Fibroblast of skin of back (primary cell): ENCODE measurements around the gene FHIT. TPM values are rescaled to one million over a fixed set of nuclear protein-coding genes. Genes with fewer than 3 reads are reported as not detected.

Experiments
- DNase-seq: peaks from one replicate; pipeline ENCODE4 v3.0.0-alpha.2; 2013
- polyA plus RNA-seq, 2 experiments: library from polyadenylated mRNA; unstranded; fragments of 120-200 nt; gene quantifications; one replicate each; pipeline ENCODE4 v1.2.1, GENCODE V29; 2013; ENCODE audit not compliant: insufficient read length in 2 of 2

The FHIT gene
- 0.48 TPM for polyA plus RNA-seq (2013, experiment 1 of 2; ENCODE audit: insufficient read length)
- 1.1 TPM for polyA plus RNA-seq (2013, experiment 2 of 2; ENCODE audit: insufficient read length)

DNA sequence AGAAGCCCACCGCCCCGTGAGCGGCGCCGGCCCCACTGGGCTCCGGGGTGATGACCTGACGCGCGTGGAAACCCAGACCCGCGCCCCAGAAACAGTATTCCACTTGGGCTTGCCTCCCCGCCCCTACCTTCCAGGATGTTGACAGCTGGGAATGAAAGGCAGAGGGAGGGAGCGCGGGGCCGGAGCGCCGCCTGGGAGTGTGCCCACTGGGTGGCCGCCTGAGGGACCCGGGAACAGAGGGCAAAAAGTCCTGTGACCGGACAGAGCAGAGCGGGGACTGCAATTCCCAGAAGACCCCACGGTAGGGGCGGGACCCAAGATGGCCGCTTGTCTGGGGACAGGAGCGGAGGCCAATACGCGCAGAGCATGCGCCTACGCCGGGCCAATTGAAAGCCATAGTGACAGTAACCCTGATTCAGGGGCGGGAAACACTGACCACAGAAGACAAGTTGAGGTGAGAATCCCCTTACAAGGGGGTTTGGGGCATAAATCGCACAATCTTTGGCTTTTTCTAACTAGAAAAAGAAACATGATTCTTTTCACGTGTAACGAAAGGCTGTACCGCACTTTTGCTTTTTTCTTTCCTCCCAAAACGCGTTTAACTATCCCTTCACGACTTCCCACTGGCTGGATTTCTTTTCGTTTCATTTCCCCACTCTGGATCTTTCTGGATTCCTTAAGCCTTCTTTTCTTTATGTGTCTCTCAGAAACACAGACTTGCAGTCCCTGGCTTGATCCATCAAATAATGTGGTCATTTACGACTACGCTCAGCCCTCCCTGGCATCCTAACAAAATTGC lies at the start of gene FHIT:
TSS of gene FHIT (minus strand) at position 279 of the 799 bp plus-strand sequence.
- DNase-seq: peak; percentile 91

DNA sequence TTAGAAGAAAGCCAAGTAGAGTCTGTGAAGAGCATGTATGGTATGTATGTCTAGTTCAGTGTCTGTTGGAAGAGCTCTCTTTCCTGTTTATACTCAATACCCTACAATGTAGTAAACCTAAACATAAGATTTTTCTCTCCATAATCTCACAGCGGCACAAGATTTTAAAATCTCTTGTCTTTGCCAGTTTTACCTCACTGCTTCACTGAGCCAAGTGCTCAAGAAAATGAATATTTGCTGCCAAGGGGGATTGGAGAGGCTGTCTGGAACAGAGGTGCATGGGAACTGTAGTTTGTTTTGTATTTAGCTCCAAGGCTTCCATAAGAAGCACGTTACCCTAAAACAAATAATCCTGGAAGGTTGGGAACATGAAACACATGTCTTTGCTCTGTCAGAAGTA lies 49.5 kb upstream of the FHIT start:
- DNase-seq: no peak

DNA sequence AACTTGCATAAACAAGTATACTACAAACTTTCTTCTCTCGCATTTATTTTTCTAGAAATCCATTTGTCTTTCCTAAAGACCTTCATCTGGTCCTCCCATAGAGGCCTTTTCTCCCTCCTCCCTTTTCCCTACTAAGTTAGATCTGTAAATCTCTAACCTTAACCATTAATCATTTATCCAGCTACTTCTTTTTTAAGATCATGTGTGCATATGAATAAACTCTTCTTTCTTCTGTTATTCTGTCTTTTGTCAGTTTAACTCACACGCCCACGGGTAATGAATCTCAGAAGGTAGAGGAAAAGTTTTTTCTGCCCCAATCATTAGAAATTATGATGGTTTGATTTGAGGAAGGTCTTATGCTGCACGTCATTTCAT lies 48.7 kb upstream of the FHIT start:
- DNase-seq: no peak

DNA sequence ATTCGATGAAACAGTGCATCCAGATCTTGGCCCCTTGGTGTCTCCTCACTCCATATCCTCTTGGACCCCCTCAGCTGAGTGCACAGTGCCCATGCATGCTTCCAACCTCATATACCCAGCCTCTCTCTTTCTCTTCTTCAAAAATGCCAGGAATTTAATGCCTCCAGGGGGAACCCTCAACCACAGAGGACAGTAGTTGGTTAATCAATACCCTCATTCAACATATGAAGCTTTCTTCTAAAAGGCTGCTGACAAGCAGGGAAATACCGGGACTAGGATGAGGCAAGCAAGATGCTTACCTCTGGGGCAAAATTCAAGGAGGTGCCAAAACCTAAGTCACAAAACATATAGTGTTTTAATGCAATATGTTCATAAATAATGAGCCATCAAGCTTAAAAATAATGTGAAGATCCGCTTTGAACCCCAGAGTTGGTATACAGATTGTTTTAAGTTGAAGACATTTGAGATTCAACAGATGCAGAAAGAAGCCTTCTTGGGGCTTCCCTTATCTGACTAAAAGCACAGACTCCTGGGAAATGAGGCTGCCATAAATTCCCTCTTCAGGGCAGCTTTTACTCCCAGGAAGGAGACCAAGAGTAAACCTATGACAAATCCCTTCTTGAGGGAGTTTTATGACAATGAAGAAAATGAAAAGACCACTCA lies 48.2 kb upstream of the FHIT start:
- no peak for DNase-seq

DNA sequence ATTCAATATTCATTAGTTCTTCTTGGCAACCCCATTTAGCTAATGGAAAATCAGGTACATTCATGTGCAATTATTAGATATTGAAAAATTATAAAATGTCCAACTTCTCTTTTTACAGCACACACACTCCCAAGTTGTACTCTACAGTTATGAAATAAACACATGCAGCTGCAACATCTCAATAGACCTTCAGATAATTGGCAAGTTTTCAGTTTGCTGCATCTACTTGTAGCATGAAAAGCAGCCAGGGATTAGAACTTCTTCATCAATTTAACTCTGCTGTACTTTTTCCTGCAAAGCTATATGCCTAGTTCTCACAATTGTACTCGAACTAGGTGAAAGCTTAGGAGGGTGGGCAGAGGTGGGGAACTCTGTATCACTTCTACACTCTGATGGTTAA lies 46.6 kb upstream of the FHIT start:
- DNase-seq: no peak

DNA sequence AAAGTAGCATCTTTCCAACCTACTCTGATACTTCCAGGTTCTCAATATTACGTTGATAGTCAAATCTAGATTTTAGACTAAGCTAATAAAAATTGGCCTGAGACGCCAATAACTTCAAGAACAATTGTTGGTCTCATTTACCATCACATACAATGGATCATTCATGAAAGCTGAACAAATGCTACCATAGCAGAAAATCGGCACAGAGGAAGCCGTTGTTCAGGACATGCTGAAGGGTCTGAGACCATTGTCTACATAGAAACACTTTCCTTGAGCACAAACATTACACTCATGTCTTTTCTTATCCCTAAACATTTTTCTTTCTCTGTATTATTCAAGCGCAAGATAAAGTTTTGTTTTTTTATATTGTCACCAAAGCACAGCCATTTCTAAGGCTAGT lies 37.2 kb upstream of the FHIT start:
- no peak for DNase-seq

DNA sequence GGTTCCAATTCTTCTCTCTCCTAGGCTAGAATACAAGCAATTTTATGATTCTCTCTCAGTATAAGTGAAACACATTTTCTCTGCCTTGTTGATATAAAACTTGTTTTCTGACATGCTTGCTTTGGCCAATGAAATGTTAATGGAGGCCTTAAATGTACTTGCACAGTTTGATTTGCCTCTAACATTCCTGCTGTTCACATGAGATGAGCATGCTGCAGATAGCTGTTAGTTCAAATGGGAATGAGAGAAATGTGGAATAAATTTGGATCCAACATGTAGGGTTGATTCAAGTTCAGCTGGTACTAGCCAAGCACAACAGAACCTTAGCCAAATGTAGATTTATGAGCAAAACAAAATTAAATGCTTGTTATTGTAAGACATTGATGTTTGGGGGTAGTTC lies 32.6 kb upstream of the FHIT start:
- DNase-seq: no peak

DNA sequence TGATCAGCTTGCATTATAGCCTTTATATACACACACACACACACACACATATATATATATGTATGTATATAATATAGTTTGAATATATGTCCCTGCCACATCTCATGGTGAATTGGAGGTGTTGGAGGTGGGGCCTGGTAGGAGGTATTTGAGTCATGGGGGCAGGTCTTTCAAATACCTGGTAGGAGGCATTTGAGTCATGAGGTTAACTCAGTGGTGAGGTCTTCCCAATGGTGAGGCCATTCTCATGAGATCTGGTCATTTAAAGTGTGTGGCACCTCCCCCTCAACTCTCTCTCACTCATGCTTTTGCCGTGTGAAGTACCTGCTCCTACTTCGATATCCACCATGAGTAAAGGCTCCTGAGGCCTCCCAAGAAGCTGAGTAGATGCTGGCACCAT lies 27.5 kb upstream of the FHIT start:
- no peak for DNase-seq

DNA sequence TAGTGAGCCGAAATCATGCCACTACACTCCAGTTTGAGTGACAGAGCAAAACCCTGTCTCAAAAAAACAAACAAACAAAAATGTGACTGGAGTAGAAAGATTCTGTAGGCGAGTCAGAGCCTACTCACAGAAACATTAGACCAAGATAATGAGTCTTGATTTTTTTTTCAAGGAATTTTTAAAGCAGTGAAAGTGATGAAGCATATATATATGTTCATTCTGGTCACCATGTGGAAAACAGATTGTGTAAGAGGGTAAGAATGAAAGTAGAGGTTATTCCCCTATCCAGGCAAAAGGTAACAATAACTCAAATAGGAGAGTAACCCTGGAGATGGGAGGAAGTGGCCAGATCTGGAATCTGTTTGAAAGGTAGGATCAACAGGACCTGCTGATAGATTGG lies 26.2 kb upstream of the FHIT start:
- DNase-seq: no peak

DNA sequence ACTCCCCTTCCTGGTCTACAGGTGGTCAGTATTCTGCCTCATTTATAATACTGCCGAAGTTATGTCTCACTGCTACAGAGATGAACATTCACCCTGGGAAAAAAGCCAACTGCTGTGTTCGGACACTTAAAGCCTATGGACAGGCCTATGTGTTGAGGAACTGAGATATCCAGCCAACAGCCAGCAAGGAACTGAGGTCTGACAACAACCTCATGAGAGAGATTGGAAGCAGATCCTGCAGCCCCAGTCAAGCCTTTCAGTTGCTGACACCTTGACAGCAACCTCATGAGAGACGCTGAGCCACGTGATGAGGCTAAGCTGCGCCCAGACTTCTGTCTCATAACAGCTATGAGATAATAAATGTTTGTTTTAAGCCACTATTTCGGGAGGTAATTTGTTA lies 18.2 kb upstream of the FHIT start:
- DNase-seq: no peak

DNA sequence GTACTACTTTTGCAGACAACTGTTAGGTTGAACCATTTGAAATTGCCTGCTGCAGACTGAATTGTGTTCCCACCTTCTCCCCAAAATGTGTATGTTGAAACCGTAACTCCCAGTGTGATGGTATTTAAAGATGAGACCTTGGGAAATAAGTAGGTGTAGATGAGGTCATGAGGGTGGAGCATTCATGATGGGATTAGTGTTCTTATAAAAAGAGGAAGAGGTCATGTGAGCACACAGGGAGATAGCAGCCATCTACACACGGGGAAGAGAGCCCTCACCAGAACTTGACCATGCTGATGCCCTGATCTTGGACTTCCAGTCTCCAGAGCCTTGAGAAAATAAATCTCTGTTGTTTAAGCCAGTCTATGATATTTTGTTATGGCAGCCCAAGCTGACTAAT lies 17.4 kb upstream of the FHIT start:
- no peak for DNase-seq

DNA sequence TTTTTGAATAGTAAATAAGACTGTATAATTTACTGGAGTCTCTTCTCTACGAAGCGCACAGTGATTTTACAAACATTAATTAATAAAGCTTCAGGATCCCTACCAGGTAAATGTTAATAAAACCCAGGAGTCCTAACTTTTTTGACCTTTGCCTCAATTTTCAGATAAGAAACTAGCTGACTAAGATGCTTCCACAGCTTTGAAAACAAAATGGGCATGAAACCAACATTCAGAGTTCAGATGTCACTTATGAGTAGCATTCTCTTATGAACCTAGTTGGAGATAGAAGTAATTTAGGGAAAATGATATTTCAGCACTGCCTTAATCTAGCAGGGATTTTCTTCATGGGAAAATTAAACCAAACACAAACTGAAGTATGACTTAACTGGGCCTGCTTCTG lies 13.0 kb upstream of the FHIT start:
- no peak for DNase-seq

DNA sequence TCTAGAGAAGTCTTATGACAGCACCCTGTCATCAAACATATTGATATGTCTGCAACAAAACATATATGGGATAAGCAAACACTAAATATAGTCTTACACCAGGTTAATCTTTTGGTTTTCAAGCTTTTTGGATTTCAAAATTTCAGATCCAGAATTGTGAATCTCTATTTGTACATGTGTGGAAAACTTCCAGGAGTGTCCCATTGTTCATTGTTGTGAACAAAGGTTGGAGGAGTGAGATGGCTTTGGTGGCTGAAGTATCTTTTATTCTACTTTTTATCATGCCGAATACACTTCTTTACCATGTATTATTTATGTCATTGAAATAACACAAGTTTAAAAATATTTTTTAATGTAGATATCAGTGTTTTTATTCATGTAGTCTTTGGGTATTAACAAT lies 5.9 kb upstream of the FHIT start:
- no peak for DNase-seq

DNA sequence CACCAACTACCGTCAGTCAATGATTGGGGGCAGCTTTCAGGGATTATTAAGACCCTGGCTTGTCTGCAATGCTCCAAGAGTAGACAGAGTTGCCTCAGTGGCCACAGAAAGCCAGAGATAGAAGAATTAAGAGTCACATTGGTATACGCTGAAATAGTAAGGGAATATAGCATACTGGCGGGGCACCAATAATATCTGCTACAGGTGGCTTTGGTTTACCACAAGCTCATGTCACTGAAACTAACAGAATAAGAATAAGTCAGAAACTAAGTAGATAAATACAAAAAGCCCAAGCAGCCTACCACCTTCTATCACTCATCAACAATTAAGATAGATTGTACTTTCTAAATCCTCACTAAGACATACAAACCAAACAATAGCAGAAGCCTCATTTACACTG lies 2.5 kb upstream of the FHIT start:
- no peak for DNase-seq

DNA sequence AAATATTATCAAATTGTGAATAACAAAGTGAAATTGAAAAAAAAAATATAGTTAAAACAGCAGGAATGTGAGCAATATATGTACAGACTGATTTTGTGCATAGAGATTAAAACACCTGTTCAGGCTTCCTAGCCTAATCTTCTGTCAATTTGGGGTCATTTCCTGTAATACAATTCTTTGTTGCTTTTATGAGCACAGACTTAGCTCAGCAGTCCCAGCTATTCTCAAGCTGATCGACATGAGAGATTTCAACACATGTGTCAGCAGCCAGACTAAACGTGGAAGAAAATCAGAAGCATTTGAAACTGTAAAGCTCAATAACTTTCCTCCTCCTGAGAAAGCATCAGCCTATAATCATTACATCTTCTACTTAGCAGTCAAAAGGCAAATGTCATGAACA lies 1.6 kb upstream of the FHIT start:
- no peak for DNase-seq

DNA sequence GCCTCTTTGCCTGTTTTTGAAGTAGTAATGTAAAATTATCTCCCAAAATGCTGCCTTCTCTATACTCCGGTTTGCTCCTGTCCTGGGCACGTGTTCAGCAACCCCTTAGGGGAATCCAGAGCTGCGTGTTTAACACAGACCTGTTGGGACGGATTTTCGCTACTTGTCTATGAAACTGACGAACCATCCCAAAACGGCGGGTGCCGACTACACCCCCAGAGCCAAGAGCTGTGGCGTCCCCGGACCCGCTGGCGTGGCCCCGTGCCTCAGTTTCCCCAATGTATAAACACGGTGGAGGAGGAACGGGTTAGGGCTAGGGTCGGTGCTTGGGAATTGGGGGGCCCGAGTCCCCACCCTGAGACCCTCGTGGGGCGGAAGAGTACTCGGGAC lies 473 bp downstream of the FHIT start:
- DNase-seq: no peak

DNA sequence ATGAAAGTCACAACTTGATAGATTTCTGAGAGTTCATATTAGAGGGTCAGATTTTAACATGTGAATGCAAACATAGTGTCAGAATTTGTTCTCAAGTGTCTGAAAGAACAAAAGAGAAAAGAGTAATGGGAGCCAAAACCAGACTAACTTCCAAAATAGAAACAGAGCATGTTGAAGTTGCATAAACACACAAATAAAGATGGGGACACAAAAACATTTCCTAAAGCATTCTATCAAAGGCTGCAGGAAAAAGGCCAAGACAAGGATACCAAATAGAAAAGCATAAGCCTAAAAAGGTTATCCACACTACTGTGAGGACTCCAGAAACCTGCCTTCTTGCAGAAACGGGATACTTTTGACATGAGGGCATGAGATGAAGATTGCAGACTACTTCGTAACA lies 2.8 kb downstream of the FHIT start:
- DNase-seq: no peak

DNA sequence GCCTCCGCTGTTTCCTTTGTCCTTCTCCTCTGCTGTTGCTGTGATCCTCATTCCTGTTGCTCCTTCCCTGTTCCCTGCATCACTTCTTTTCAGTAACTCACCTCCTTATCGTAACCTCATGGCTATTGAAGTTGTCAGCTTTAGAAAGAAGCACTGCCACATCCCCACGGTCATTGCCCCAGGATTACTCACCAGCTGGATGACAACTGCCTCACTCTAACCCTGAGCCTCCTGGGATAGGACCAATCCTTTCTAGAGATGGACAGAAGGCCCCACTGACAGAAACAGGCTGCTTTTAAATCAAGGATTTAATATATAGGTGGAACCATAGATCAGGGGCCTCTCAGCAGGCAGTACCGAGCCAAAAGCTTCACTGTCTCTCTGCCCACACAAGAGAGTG lies 4.1 kb downstream of the FHIT start:
- no peak for DNase-seq

DNA sequence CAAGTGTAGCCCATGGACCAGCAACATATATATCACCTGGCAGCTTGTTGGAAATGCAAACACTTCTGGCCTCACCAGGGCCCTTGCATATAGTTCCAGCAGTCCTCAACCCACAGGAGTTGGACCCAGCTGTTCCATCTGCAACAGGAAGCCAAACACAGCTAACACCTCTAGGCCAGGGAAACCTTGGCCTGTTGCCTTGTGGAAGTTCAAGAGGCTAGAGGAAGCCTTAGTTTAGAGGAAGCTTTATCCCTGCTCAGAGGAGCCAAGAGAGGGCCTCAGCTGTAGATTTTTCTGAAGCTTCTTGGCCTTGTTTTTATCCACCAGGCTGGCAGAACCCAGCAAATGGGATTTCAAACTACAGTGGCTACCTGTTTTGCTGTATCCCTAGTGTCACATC lies 11.4 kb downstream of the FHIT start:
- DNase-seq: no peak

DNA sequence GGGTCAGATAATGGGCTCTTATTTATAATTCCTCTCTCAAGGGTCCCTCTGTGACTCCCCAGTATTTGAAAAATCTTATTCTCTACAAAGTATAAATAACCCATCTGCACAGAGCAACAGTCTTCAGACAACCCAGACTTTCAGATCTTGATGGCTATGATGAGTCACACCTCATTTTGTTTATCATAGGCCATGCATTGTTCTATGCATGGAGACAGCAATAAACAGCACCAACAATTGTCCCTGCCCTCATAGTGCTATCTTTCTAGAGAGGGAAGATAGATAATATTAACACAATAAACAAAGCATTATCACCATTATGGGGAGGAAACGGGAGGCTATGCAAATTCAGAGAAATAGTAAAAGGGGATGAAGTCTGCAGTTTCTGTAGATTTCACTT lies 13.4 kb downstream of the FHIT start:
- DNase-seq: no peak

DNA sequence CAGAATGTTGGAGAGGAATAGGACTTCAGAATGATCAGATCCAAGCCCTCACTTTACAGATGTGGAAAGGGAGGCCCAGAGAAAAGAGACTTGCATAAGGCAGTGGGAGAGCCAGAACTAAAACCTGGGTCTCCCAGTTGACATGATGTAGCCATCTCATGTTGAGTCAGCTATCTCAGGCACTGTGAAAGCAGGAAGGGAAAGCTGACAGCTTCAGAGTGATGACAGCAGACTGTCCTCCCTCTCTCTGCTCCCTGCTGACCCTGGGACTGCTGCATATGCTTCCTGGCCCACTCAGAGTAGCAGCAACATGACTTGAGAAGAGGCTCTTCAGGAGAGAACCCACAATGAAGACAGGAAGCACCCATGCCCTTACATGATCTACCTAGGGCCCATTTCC lies 14.7 kb downstream of the FHIT start:
- no peak for DNase-seq

DNA sequence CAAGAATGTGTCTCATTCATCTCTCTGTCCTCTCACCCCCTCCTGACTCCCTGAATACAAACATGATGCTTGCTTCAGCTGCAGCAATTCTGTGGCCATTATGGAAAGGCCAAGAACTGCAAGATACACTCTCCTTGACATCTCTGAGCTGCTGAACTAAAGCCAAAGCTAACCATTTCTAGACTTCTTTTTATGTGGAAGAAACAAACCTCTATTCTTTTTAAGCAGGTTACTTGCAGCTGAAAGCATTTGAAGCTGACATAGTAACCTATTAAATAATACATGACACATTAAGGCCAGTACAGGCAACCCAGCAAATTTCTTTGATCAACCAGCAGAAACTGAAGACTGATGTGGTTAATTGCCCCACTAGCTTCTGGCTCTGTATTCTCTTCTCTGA lies 17.5 kb downstream of the FHIT start:
- no peak for DNase-seq

DNA sequence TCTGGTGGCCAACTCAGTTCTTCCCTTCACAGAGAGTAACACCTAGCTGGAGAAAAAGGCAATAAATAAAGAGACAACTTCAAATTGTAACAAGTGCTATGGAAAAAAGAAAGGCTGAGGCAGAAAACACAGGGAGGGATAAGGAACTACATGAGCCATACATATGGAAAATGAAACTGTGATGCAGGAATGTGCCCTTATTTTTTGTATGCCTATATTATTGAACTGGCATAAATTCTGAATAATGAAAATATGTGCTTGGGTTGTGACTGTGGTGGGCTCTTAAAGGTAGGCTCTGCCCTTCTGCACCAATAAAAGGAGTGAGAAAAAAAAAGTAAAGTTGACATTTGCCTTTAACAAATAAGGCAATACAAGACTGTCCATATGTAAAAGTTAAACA lies 19.6 kb downstream of the FHIT start:
- DNase-seq: no peak

DNA sequence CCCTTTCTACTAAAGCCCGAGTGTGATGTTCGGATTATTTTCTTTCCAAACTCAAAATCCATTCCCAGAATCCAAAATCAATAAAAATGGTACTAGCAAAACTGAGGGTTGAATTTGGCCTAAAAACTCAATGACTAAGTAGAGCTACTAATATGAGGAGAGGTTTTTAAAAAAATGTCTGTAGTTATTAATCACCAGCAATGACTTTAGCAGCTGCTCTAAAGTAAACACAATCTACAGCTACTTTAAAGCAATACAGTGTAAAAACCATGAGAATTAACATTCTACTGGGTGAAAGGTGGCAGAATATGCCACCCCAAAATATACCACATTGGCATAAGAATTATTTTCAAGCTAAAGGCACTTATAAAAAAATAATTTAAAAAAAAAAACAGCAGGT lies 23.5 kb downstream of the FHIT start:
- DNase-seq: no peak
